H9 (cell line): Measurements from ENCODE around the gene ENOSF1. TPM values are rescaled to one million over a fixed set of nuclear protein-coding genes. Genes with fewer than 3 reads are reported as not detected.

ENCODE experiments used
- DNase-seq: peaks from one replicate; pipeline ENCODE4 v3.0.0-alpha.2; 2017
- H2AFZ ChIP-seq: one replicate; pipeline ENCODE4 v1.6.1; 2013; ENCODE audit warnings: mild to moderate bottlenecking, low read length, control low read depth, moderate library complexity
- H2AK5ac ChIP-seq: 2 replicates; pipeline ENCODE4 v1.6.1; 2013; ENCODE audit warnings: low read length, control low read depth, mixed read lengths; ENCODE audit not compliant: insufficient read length
- H2BK120ac ChIP-seq: one replicate; pipeline ENCODE4 v1.6.1; 2013; ENCODE audit warnings: low read depth, mild to moderate bottlenecking, low read length, control low read depth, inconsistent platforms; ENCODE audit not compliant: poor library complexity, severe bottlenecking
- H2BK12ac ChIP-seq: 2 replicates; pipeline ENCODE4 v1.6.1; 2013; ENCODE audit warnings: low read length, control low read depth, mixed read lengths, low read depth; ENCODE audit not compliant: insufficient read length
- H2BK15ac ChIP-seq: 2 replicates; pipeline ENCODE4 v1.6.1; 2013; ENCODE audit warnings: low read depth, low read length, control low read depth
- H2BK20ac ChIP-seq: one replicate; pipeline ENCODE4 v1.6.1; 2013; ENCODE audit warnings: low read depth, mild to moderate bottlenecking, low read length, control low read depth, inconsistent platforms; ENCODE audit not compliant: poor library complexity, severe bottlenecking
- H2BK5ac ChIP-seq: 2 replicates; pipeline ENCODE4 v1.6.1; 2013; ENCODE audit warnings: low read length, control low read depth, mixed read lengths; ENCODE audit not compliant: insufficient read length
- H3K14ac ChIP-seq: 2 replicates; pipeline ENCODE4 v1.6.1; 2013; ENCODE audit warnings: low read length, control low read depth; ENCODE audit not compliant: insufficient read depth
- H3K18ac ChIP-seq: 2 replicates; pipeline ENCODE4 v1.6.1; 2013; ENCODE audit warnings: low read depth, mild to moderate bottlenecking, mixed read lengths, low read length, control low read depth; ENCODE audit not compliant: insufficient read length
- H3K23ac ChIP-seq: 2 replicates; pipeline ENCODE4 v1.6.1; 2013; ENCODE audit warnings: low read length, control low read depth, mixed read lengths, low read depth; ENCODE audit not compliant: insufficient read length
- H3K23me2 ChIP-seq: 2 replicates; pipeline ENCODE4 v1.6.1; 2013; ENCODE audit warnings: low read depth, mild to moderate bottlenecking, mixed read lengths, low read length, control low read depth; ENCODE audit not compliant: insufficient read length, poor library complexity, severe bottlenecking
- H3K27ac ChIP-seq: 2 replicates; pipeline ENCODE4 v1.5.1; 2013; ENCODE audit warnings: low read length, control low read depth, mixed read lengths, low read depth; ENCODE audit not compliant: insufficient read length
- H3K27me3 ChIP-seq: 2 replicates; pipeline ENCODE4 v1.6.1; 2013; ENCODE audit warnings: low read length, control low read depth, inconsistent platforms; ENCODE audit not compliant: insufficient read depth
- H3K4ac ChIP-seq: 2 replicates; pipeline ENCODE4 v1.6.1; 2013; ENCODE audit warnings: low read depth, mild to moderate bottlenecking, control low read depth, inconsistent platforms, low read length, moderate library complexity
- H3K4me1 ChIP-seq: 2 replicates; pipeline ENCODE4 v1.6.1; 2013; ENCODE audit warnings: low read length, control low read depth, inconsistent platforms; ENCODE audit not compliant: insufficient read depth
- H3K4me2 ChIP-seq: 2 replicates; pipeline ENCODE4 v1.6.1; 2013; ENCODE audit warnings: low read length, control low read depth, mixed read lengths; ENCODE audit not compliant: insufficient read length, insufficient read depth
- H3K56ac ChIP-seq: 2 replicates; pipeline ENCODE4 v1.6.1; 2013; ENCODE audit warnings: low read depth, mild to moderate bottlenecking, mixed read lengths, low read length, control low read depth; ENCODE audit not compliant: insufficient read length
- H3K79me1 ChIP-seq: 2 replicates; pipeline ENCODE4 v1.6.1; 2013; ENCODE audit warnings: low read depth, mild to moderate bottlenecking, moderate library complexity, low read length, control low read depth, inconsistent platforms; ENCODE audit not compliant: insufficient read depth, poor library complexity, severe bottlenecking
- H3K79me2 ChIP-seq: 2 replicates; pipeline ENCODE4 v1.6.1; 2013; ENCODE audit warnings: low read length, control low read depth, inconsistent platforms; ENCODE audit not compliant: insufficient read depth
- H3K9ac ChIP-seq: 2 replicates; pipeline ENCODE4 v1.6.1; 2013; ENCODE audit warnings: low read length, control low read depth, mixed read lengths; ENCODE audit not compliant: insufficient read length; ENCODE audit errors: extremely low read depth
- H3K9me3 ChIP-seq: one replicate; pipeline ENCODE4 v1.6.1; 2013; ENCODE audit warnings: low read depth, low read length, inconsistent platforms; ENCODE audit not compliant: control insufficient read depth
- H3T11ph ChIP-seq: one replicate; pipeline ENCODE4 v1.6.1; 2013; ENCODE audit warnings: mild to moderate bottlenecking, low read length, control low read depth, inconsistent platforms
- H4K20me1 ChIP-seq: one replicate; pipeline ENCODE4 v1.6.1; 2013; ENCODE audit not compliant: control insufficient read depth, insufficient read length, insufficient read depth
- H4K5ac ChIP-seq: 2 replicates; pipeline ENCODE4 v1.6.1; 2013; ENCODE audit warnings: low read depth, mild to moderate bottlenecking, mixed read lengths, low read length, control low read depth; ENCODE audit not compliant: insufficient read length
- H4K8ac ChIP-seq: replicated peaks from 2 replicates; pipeline ENCODE4 v1.6.1; 2013; ENCODE audit warnings: low read length, control low read depth, mixed read lengths, low read depth; ENCODE audit not compliant: insufficient read length
- H4K91ac ChIP-seq: 2 replicates; pipeline ENCODE4 v1.6.1; 2013; ENCODE audit warnings: low read depth, mild to moderate bottlenecking, moderate library complexity, mixed read lengths, low read length, control low read depth; ENCODE audit not compliant: insufficient read length
- H3K27ac Mint-ChIP-seq, 3 experiments: 2 replicates in 2 of 3; 3 replicates in 1 of 3; pipeline ENCODE4 v1.8.0; 2020 to 2021; ENCODE audit warnings: mixed read lengths in 3 of 3, mild to moderate bottlenecking in 1 of 3, moderate library complexity in 1 of 3
- H3K27me3 Mint-ChIP-seq: 2 replicates; pipeline ENCODE4 v1.8.0; 2021; ENCODE audit warnings: low read depth, mild to moderate bottlenecking, moderate library complexity, mixed read lengths
- H3K36me3 Mint-ChIP-seq, 3 experiments: 2 replicates in 2 of 3; 3 replicates in 1 of 3; pipeline ENCODE4 v1.8.0; 2020 to 2021; ENCODE audit warnings: low read depth in 3 of 3, mixed read lengths in 3 of 3; ENCODE audit not compliant: insufficient read depth in 1 of 3
- H3K4me1 Mint-ChIP-seq, 2 experiments: 2 replicates each; pipeline ENCODE4 v1.8.0; 2020; ENCODE audit warnings: mixed read lengths in 2 of 2
- H3K4me3 Mint-ChIP-seq, 2 experiments: 2 replicates in 1 of 2; 3 replicates in 1 of 2; pipeline ENCODE4 v1.8.0; 2020 to 2021; ENCODE audit warnings: mild to moderate bottlenecking in 2 of 2, mixed read lengths in 2 of 2, moderate library complexity in 1 of 2
- H3K9me3 Mint-ChIP-seq, 2 experiments: 2 replicates in 1 of 2; 3 replicates in 1 of 2; pipeline ENCODE4 v1.8.0; 2020; ENCODE audit warnings: mild to moderate bottlenecking in 2 of 2, mixed read lengths in 2 of 2, moderate library complexity in 1 of 2
- CTCF ChIP-seq: fragments of 200-600 bp; sonication (generic); conservative IDR thresholded peaks from 3 replicates; pipeline ENCODE4 v1.8.0; 2021; ENCODE audit warnings: antibody characterized with exemption, mild to moderate bottlenecking
- WGBS: extraction: QIAGEN DNeasy Blood & Tissue Kit; methylation state at CpG from one replicate; pipeline ENCODE4 v1.1.7; 2013; ENCODE audit warnings: missing lambda C conversion rate, low lambda C conversion rate, mixed read lengths; ENCODE audit not compliant: insufficient read length; ENCODE audit errors: extremely low coverage; 5-methylcytosine and 5-hydroxymethylcytosine counted together
- total RNA-seq: library from RNA; stranded (reverse); gene quantifications from 2 replicates; pipeline ENCODE4 v1.2.1, GENCODE V29; 2021

Gene ENOSF1
- total RNA-seq, 1 experiment from 2014 or later: 40.3 TPM

- H3K4me1 Mint-ChIP-seq: no peaks in the 10 kb centered on the region
- no CpG with 5 or more reads among the region's 1 CpG for WGBS
- H3K27me3 ChIP-seq: no peaks in the 10 kb centered on the region
Measured at GRCh38 chr18:754656-755055, 42.2 kb upstream of the ENOSF1 start.

More at GRCh38 chr18:754656-755055, 42.2 kb upstream of the ENOSF1 start:
- Histone ChIP-seq H3K79me2 (peaks cover 2% of the 10 kb centered on the region; the same call in 1 of the 2 replicates), H2BK15ac (no peak overlapping the region), H3K27ac (no peak overlapping the region), H3T11ph (no peak overlapping the region), H2AK5ac (no peak overlapping the region), H2BK120ac (no peak overlapping the region), H4K91ac (no peak overlapping the region), H3K79me1 (peaks cover 4% of the 10 kb centered on the region), H4K20me1 (no peaks in the 10 kb centered on the region), H4K8ac (no peak overlapping the region), H3K9me3 (no peaks in the 10 kb centered on the region), H3K23ac (no peak overlapping the region), H3K4ac (no peak overlapping the region), H2AFZ (no peak overlapping the region), H3K18ac (no peak overlapping the region), H3K4me1 (no peaks in the 10 kb centered on the region), H3K4me2 (no peak overlapping the region), H3K14ac (no peak overlapping the region), H2BK20ac (no peak overlapping the region), H2BK12ac (no peak overlapping the region), H3K23me2 (no peaks in the 10 kb centered on the region), H3K56ac (no peak overlapping the region), H2BK5ac (no peak overlapping the region), H3K9ac (no peak overlapping the region), H4K5ac (no peak overlapping the region)
- H3K27ac Mint-ChIP-seq: no peak overlapping the region
- no peak for TF ChIP-seq CTCF
- no peaks in the 10 kb centered on the region for H3K9me3 Mint-ChIP-seq
- DNase-seq: no peak
- H3K27me3 Mint-ChIP-seq: no peaks in the 10 kb centered on the region
- H3K36me3 Mint-ChIP-seq: peaks cover 4 to 23% (median 18%) of the 10 kb centered on the region in 3 experiments; a peak in 5 of 7 replicates
- H3K4me3 Mint-ChIP-seq: no peak overlapping the region
